Measurements from ENCODE around the gene ZMPSTE24.

ZMPSTE24 gene

GRCh38 chr1:40244138-40244744 is 13.8 kb upstream of the ZMPSTE24 start:
- in situ Hi-C loops (cut with HindIII; ENCODE audit: low pct_ligation_motif_present, low sequenced_read_pairs), result no loop called here
- Histone ChIP-seq H3K36me3 (replicated peaks) (no peaks in the 10 kb centered on the region), H3K27me3 (replicated peaks) (no peaks in the 10 kb centered on the region), H3K4me3 (ENCODE audit: low read depth, low read length) (no peak overlapping the region), H3K27ac (no peak overlapping the region)
- TF ChIP-seq, protein P1, sequence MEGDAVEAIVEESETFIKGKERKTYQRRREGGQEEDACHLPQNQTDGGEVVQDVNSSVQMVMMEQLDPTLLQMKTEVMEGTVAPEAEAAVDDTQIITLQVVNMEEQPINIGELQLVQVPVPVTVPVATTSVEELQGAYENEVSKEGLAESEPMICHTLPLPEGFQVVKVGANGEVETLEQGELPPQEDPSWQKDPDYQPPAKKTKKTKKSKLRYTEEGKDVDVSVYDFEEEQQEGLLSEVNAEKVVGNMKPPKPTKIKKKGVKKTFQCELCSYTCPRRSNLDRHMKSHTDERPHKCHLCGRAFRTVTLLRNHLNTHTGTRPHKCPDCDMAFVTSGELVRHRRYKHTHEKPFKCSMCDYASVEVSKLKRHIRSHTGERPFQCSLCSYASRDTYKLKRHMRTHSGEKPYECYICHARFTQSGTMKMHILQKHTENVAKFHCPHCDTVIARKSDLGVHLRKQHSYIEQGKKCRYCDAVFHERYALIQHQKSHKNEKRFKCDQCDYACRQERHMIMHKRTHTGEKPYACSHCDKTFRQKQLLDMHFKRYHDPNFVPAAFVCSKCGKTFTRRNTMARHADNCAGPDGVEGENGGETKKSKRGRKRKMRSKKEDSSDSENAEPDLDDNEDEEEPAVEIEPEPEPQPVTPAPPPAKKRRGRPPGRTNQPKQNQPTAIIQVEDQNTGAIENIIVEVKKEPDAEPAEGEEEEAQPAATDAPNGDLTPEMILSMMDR (IDR thresholded peaks at IDR 0.05; ENCODE audit: low read depth, low read length, missing control alignments), result no peak
- DNase-seq, result no peak

- DNase-seq, result no peak
- Histone ChIP-seq H3K27ac (no peak overlapping the region), H3K36me3 (replicated peaks) (no peaks in the 10 kb centered on the region), H3K4me3 (ENCODE audit: low read depth, low read length) (no peak overlapping the region), H3K27me3 (replicated peaks) (no peaks in the 10 kb centered on the region)
- in situ Hi-C loops (cut with HindIII; ENCODE audit: low pct_ligation_motif_present, low sequenced_read_pairs), result no loop called here
- TF ChIP-seq, protein P1 (IDR thresholded peaks at IDR 0.05; ENCODE audit: low read depth, low read length, missing control alignments), result no peak
Observed at GRCh38 chr1:40245686-40246085, 12.3 kb upstream of the ZMPSTE24 start.

DNA sequence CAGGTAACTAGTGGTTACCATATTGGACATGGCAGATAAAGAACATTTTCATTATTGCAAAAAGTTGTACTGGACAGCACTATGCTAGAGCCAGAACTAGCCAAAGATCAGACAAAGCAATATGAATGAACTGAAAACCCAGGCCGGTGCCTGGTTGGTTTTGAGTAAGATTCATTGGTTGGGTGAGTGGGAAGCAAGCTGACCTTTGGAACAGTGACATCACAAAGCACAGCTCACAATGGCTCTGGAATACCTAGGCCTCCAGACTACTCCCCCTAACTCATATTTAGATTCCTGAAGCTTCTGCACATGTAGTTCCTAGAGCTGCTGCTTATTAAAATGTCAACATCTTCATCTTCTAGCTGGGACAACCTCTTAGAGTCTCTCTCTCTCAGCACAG is 10.4 kb upstream of the ZMPSTE24 start, which contains the start of gene TMCO2:
TMCO2 (plus strand) TSS at position 283 of the 400 bp plus-strand sequence; CDS start at position 340, 57 bp downstream.
- Histone ChIP-seq H3K36me3 (replicated peaks) (no peaks in the 10 kb centered on the region), H3K27ac (no peak within 1 kb of the TSS), H3K4me3 (ENCODE audit: low read depth, low read length) (no peak within 1 kb of the TSS), H3K27me3 (replicated peaks) (no peaks in the 10 kb centered on the region)
- DNase-seq, result no peak
- in situ Hi-C loops (cut with HindIII; ENCODE audit: low pct_ligation_motif_present, low sequenced_read_pairs), result no loop called here
- TF ChIP-seq, protein P1 (IDR thresholded peaks at IDR 0.05; ENCODE audit: low read depth, low read length, missing control alignments), result no peak

- TF ChIP-seq, protein P1 (IDR thresholded peaks at IDR 0.05; ENCODE audit: low read depth, low read length, missing control alignments), result no peak
- Histone ChIP-seq H3K36me3 (replicated peaks) (no peaks in the 10 kb centered on the region), H3K27ac (no peak overlapping the region), H3K27me3 (replicated peaks) (no peaks in the 10 kb centered on the region), H3K4me3 (ENCODE audit: low read depth, low read length) (no peak overlapping the region)
- in situ Hi-C loops (cut with HindIII; ENCODE audit: low pct_ligation_motif_present, low sequenced_read_pairs), result no loop called here
- DNase-seq, result no peak
Observed at GRCh38 chr1:40248412-40248811, 9.6 kb upstream of the ZMPSTE24 start.

DNA sequence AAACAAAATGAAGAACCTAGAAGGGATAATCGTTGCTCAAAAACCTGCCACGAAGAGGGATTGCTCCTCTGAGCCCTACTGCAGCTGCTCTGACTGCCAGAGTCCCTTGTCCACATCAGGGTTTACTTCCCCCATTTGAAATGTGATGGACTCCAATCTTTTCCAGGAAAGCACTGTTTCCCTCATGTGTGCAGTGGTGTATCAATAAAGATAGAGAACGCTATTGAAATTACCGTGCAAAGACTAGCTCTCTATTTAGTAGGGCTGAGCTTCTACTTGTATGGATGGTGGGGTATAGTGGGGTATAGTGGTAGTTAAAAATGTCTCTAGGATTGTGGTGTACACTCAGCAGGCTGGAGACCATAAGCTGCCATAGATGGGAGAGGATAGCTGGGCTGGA is 6.6 kb upstream of the ZMPSTE24 start:
- Histone ChIP-seq H3K27me3 (replicated peaks) (no peaks in the 10 kb centered on the region), H3K4me3 (ENCODE audit: low read depth, low read length) (no peak overlapping the region), H3K27ac (no peak overlapping the region), H3K36me3 (replicated peaks) (no peaks in the 10 kb centered on the region)
- in situ Hi-C loops (cut with HindIII; ENCODE audit: low pct_ligation_motif_present, low sequenced_read_pairs), result no loop called here
- DNase-seq, result no peak
- TF ChIP-seq, protein P1 (IDR thresholded peaks at IDR 0.05; ENCODE audit: low read depth, low read length, missing control alignments), result no peak

DNA sequence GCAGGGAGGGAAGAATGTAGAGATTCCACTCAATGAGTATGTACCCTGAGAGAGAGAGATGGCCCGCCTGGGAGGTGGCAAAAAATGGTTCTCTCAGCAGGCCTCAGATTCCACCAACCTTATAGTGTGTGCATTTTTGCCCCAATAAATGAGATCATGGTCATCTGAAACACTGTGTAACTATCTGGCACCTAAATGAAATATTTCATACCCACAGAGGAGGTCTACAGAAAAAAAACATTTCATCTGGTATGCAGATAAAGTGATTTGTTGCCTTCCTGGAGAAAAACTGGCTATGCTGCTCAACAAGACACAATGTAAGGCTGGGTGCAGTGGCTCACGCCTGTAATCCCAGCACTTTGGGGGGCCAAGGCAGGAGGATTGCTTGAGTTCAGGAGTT is 5.4 kb upstream of the ZMPSTE24 start:
- in situ Hi-C loops (cut with HindIII; ENCODE audit: low pct_ligation_motif_present, low sequenced_read_pairs), result no loop called here
- TF ChIP-seq, protein P1 (IDR thresholded peaks at IDR 0.05; ENCODE audit: low read depth, low read length, missing control alignments), result no peak
- no peak overlapping the region for H3K27ac ChIP-seq
- H3K27me3 ChIP-seq (replicated peaks), result no peaks in the 10 kb centered on the region
- no peaks in the 10 kb centered on the region for H3K36me3 ChIP-seq (replicated peaks)
- no peak for DNase-seq
- no peak overlapping the region for H3K4me3 ChIP-seq (ENCODE audit: low read depth, low read length)

Data from brain microvascular endothelial cell (primary cell).